Hippocampal formation (tissue), 2 donors: Measurements from ENCODE around the gene C17orf78.
"Not testable (repeated sequence)": the region's sequence is repeated elsewhere in the genome, so short reads cannot be mapped to it uniquely, and the experiment has no call there.

Experiments
- DNase-seq, 2 donors: peaks; one replicate each; lab custom pipeline; 2025; lab: John Stamatoyannopoulos, UW

The C17orf78 gene

GRCh38 chr17:37375706-37376105 is at the start of gene C17orf78:
Gene C17orf78 (plus strand): TSS chr17:37375985. CDS start chr17:37376093, 108 bp downstream.
- no peak for DNase-seq

DNA sequence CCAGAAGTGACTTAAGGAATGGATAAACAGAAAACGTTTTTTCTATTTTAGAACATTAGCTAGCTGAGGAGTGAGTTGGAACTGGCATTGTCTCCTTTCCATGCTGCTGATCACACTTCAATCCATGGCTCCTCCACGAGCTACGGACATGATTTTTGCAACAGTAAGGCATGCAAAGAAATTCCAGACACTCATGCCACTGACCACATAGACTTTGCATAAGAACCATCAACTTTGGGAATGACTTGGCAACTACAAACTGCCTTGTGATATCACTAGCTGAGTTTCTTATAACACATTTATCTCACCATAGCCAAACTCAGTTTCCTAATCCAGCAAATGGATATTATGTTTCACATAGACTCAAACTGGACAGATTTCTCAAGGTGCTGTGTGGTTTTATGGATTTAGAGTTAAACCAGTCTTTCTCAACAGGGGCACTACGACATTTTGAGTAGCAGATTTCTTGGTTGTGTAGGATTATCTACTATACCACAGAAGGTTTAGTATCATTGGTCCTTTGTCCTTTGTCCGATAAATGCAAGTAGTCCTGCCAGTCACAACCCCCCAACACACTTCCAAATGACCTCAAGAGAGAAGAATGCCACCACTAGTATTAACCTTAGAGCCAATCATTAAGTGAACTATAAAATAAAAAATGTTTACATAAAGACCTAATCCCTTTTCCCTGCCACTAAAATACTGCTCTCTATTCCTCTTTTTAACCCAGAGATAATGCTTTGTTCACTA is 48.3 kb upstream of the C17orf78 start:
- DNase-seq: no peak

DNA sequence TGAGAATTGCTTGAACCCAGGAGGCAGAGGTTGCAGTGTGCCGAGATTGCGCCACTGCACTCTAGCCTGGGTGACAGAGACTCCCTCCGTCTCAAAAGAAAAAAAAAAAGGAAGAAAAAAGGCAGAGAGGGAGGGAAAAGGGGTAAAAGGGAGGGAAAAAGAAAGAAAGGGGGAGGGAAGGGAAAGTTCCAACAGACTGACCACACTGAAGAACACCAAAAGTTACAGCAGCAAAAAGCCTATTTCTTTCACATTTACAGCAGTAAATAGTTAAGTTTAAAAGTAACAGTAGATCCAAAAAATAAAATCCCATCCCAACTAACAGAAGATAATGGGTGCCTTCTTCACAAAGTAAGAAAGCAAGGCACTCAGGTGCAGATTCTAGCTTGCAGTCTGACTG is 36.9 kb upstream of the C17orf78 start:
- no peak for DNase-seq

GRCh38 chr17:37339321-37339720 is 36.5 kb upstream of the C17orf78 start:
- DNase-seq: no peak

- no peak for DNase-seq
Measured at GRCh38 chr17:37340804-37341203, 35.0 kb upstream of the C17orf78 start.

- DNase-seq: no peak
Measured at GRCh38 chr17:37342589-37342988, 33.2 kb upstream of the C17orf78 start.

DNA sequence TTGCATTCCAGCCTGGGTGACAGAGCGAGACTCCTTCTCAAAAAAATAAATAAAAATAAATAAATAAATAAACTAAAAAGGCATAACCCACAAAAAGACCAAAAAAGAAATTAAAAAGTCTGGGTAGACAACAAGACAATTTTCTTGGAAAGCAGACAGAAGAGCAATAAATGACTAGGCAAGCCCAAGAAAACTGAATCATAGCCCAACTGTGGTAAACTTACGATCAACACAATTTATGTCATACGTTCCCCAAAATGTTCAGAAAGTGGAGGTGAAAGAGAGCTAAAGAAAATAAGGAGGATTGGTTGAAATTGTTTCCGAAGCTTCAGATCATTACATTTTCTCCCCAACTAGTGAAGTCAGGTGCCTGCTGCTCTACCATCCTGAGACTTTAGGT is 31.3 kb upstream of the C17orf78 start:
- DNase-seq: no peak

DNA sequence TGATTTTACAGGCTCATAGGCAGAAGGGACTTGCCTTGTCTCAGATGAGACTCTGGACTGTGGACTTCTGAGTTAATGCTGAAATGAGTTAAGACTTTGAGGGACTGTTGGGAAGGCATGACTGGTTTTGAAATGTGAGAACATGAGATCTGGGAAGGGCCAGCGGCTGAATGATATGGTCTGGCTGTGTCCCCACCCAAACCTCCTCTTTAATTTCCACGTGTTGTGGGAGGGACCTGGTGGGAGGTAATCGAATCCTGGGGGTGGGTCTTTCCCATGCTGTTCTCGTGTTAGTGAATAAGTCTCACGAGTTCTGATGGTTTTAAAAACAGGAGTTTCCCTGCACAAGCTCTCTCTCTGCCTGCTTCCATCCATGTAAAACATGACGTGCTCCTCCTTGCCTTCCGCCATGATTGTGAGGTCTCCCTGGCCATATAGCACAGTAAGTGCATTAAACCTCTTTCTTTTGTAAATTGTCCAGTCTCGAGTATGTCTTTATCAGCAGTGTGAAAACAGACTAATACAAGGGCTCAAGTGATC is 28.9 kb upstream of the C17orf78 start:
- not testable (repeated sequence) for DNase-seq

GRCh38 chr17:37356796-37357569 is 18.8 kb upstream of the C17orf78 start:
- not testable (repeated sequence) for DNase-seq

DNA sequence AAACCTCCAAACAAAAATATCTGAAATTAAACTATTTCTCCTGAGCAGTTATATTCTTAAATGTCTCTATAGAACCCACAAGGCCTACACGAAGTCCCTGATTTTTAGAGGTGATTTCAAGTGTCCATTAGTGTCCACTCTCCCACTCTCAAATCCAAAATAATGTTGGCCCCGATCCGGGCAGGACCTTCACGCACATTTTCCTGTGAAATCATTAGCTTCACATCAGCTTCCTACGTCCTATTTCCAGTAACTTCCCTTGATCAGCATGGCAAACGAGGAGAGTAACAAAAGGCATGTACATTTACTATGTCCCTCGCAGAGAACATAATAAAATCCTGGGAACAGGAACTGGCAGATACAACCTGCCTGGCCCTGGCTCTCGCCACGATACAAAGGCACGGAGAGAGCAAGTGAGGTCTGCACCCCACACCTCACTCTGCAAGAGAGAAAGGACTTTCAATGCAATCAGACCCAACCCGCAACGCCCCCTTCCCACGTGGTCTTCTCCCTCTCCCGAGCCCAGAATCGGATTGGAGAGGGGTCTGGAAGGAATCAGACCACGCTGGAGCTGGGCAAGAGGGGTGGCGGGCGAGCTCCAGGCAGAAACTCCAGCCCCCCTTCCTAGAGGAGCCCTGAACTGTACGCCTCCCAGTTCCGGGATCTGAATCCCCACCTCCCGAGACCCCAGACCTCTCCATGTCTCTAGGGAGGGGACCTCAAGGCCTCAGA is 17.5 kb upstream of the C17orf78 start:
- DNase-seq: peak; percentile 43 to 62

DNA sequence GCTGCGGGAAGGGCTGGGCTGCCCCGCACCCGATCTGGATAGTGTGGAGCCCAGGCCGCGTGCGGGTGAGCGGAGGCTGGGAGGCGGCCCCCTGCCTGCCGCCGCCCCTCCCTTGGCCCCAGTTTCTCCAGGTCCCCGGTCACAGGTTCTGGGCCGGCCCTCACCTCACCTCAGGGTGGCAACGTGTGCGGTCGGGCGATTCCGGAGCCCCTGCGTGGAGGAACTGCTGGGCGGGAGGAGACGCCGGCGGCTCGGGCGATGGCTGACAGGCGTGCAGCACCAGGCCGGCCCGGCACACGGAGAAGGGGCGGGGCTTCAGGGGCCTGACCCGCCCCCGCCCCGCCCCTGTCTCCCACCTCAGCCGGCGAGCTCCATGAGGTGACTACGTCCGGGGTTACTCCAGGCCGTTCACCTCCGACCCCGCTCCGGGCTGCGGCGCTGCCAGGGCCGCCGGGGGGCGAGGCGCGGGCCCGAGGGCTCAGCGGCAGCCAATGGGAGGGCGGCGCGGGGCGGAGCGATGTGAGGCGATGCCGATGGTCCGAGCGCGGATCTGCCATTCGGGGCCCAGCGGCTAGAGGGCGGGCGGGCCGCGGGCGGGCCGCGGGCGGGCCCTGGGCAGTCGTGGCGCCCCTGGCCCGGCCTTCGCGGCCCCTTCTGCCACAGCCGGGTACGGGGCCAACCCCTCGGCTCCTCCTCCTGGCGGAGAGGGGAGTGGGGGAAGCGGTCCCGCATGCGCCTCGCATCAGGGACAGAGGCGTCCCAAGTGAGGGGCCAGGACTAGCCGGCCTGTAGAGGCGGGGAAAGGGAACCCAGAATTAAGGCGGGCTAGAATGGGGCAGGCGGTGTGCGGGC is 16.7 kb upstream of the C17orf78 start:
- DNase-seq: peak; percentile 90 to 95

GRCh38 chr17:37359682-37360188 is 16.1 kb upstream of the C17orf78 start:
- peak in 1 of 2 donors; percentile 23 for DNase-seq

- no peak for DNase-seq
Measured at GRCh38 chr17:37360632-37361031, 15.2 kb upstream of the C17orf78 start.

DNA sequence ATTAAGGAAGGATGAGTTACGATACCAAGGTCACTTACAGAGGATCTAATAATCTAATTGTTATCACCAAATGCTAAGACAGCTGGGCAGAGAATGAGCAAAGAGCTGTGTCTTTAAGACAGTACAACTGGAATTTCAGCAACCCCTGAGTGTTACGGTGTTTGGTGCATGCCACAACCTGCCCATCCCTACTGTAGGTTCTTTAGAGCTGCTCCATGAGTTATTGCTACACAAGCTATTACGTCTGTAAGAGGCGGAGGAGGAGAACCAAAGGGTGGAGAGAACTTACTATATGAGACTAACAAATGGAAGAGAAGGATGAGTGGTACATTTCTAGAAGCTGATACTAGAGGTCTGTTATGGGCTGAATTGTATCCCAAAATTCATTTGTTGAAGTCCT is 14.2 kb upstream of the C17orf78 start:
- no peak for DNase-seq

GRCh38 chr17:37365589-37365988 is 10.2 kb upstream of the C17orf78 start:
- no peak for DNase-seq

GRCh38 chr17:37368577-37368976 is 7.2 kb upstream of the C17orf78 start:
- DNase-seq: no peak

DNA sequence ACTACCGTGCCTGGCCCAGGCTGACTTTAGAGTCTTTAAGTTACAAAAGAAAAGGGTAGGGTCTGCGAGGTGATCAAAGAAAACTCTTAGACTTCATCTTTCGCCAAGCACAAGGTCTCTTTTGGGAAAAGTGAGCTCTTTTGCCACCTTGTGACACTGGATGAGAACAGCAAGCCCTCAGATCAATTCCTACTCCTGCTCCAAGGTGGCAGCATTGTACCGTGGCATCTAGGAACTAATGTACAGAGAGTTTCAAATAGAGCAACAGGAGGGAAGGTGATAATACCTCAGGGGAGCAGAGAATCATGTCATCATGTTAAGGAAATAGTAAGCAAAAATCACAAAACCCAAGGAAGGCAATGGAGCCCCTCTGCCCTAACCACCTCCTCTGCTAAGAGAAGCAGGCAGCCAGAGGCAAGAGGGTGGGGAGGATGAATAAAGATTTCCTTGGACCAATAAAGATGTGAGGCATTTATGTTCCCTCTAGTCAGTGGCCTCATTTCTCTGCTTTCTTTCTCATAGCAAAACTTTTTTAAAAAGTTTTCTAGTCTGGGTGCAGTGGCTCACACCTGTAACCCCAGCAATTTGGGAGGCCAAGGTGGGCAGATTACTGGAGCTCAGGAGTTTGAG is 2.1 kb upstream of the C17orf78 start:
- peak; percentile 59 to 80 for DNase-seq

DNA sequence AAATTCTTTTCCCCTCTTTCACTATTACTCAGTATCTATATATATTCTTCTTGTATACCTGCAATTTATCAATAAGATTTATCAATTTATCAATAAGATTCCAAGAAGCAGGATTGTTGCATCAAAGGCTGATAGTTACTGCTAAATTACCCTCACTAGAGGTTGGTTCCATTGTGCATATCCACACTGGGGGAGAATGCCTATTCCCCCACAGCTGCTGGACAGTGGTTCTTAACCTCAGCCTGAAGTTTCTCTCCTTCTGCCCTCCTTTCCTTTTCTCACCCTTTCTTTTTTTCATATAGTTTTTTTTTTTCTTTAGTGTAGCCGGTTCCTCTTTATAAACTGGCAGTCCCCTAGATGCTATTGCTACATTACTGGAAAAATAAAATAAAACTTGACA is 6.3 kb downstream of the C17orf78 start:
- DNase-seq: no peak

DNA sequence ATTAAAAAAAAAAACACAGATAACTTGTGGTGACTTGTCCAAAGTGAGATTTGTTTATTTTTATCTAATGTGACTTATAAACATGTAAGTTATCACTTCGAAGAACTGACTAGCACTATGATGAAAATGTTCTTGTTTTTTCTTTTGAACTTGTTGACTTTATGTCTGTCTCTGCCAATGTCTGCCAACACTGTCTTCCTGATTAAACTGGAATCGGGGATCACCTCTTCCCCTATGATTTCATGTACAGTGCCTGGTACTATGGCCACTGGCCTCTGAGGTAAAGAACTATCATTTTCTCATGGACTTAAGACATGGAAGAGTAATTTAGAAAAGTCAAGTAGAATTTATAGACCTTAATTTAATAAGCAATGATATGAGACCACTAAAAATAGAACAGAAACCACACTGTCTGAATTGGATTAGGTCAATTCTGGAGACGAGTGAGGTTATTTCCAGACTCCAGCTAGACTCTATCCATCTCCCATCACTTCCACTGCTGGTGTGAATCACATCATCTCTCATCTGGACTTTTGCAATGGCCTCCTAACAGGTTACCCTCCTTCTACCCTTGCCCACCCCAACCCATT is 8.9 kb downstream of the C17orf78 start:
- no peak for DNase-seq

DNA sequence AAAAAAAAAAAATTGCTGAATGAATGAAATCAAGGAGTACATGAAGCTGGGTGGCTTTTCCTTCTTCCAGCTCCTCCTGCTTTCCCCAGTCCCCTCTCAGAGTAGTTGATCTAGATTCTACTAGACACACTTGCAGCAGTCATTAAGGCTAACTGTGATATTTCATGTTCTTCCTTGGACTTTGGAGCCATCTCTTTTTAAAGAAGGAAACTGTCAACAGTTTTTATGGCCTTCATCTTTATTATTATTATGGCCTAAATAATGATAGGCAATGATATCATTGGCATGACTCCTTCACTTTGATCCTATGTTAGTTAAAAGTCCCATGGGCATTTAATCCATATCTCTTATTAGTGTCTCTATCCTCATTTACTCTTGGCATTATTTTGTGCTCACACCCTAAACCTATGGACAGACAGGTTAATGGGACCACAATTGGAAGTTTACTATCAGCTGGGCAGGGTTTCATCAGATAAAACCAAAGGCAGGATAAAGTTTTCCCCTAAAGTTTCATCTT is 9.7 kb downstream of the C17orf78 start:
- no peak for DNase-seq
